ENCODE data around the gene ADRA2B.

The ADRA2B gene

DNA sequence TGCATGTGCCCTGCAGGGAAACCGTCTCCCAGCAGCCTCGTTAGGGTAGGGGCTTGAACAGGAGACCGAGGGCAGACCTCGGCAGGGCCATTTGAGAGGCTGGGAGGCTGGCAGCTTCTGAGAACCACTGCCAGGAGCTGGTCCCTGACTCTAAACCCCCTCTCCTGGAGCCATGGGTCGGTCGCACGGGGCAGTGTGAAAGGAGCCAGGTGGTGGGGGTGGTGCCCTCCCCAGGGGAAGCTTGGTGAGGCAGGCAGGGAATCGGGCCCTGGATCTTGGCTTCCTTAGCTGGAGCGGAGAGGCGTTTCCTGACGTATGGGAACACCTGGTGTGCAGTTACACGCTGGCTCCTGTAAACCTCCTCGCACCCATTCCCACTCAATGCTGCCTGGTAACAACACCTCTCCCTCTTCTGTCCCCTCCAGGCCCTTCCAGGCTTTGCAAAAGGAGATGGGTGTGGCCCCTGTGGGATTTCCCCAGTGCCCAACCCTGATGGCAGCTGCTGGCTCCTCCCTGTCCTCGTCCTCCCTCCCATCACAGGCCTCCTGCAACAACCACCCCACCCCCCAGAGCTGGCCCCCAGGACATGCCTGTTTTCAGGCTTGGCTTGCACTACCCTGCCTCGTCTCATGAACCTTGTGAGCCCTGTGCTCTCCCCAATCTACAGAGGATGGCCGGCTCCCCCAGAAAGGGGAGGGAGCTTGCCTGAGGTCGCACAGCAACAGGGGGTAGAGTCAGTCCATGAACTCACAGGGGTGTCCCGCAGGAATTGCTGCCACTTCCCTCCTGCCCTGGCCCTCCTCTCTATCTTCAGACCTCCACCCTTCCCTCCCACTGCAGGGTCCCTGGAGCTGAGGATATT lies 24.4 kb downstream of the ADRA2B start:
- TF ChIP-seq, protein P1, sequence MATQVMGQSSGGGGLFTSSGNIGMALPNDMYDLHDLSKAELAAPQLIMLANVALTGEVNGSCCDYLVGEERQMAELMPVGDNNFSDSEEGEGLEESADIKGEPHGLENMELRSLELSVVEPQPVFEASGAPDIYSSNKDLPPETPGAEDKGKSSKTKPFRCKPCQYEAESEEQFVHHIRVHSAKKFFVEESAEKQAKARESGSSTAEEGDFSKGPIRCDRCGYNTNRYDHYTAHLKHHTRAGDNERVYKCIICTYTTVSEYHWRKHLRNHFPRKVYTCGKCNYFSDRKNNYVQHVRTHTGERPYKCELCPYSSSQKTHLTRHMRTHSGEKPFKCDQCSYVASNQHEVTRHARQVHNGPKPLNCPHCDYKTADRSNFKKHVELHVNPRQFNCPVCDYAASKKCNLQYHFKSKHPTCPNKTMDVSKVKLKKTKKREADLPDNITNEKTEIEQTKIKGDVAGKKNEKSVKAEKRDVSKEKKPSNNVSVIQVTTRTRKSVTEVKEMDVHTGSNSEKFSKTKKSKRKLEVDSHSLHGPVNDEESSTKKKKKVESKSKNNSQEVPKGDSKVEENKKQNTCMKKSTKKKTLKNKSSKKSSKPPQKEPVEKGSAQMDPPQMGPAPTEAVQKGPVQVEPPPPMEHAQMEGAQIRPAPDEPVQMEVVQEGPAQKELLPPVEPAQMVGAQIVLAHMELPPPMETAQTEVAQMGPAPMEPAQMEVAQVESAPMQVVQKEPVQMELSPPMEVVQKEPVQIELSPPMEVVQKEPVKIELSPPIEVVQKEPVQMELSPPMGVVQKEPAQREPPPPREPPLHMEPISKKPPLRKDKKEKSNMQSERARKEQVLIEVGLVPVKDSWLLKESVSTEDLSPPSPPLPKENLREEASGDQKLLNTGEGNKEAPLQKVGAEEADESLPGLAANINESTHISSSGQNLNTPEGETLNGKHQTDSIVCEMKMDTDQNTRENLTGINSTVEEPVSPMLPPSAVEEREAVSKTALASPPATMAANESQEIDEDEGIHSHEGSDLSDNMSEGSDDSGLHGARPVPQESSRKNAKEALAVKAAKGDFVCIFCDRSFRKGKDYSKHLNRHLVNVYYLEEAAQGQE (IDR thresholded peaks at IDR 0.05; ENCODE audit: insufficient read depth in 1 of 2, low read depth in 2 of 2, low read length in 2 of 2): no peak
- TF ChIP-seq SIN3A (IDR thresholded peaks at IDR 0.05; ENCODE audit: borderline replicate concordance, insufficient read depth, low read length): no peak
- no peak for TF ChIP-seq FOXP2 (optimal IDR thresholded peaks at IDR 0.05; ENCODE audit: borderline replicate concordance, extremely low read depth, extremely low read length, insufficient read depth)
- no peak for TF ChIP-seq POLR2AphosphoS5 (IDR thresholded peaks at IDR 0.05; ENCODE audit: low read depth, low read length)
- TF ChIP-seq TAF1 (IDR thresholded peaks at IDR 0.05; ENCODE audit: borderline replicate concordance, insufficient read depth, low read length): no peak

DNA sequence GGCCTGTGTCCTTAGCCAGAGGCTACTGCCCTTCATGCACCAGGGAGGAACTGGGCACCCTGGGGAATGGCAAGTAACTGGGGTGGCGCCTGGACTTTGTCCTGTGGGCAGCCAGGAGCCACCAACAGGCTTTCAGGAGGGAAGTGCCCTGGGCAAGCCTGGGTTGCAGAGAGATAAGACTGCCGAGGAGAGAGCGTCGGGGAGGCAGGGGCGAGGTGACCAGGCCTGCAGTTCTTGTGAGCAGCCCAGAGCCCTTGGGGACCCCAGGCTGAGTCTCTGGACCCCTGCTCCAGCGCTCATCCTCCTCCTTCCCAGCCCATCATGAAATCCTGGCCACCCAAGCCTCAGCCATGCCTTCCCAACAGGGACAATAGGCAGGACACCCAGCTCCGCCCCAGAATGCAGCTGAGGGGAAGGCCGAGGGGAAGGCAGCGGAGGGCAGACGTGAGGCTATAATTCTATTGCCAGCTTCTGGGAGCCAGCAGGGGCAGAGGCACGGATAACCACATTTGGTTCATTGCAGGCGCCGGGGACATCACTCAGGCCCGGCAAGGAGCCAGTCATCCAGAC lies 25.1 kb downstream of the ADRA2B start:
- TF ChIP-seq TAF1 (IDR thresholded peaks at IDR 0.05; ENCODE audit: borderline replicate concordance, insufficient read depth, low read length): no peak
- no peak for TF ChIP-seq POLR2AphosphoS5 (IDR thresholded peaks at IDR 0.05; ENCODE audit: low read depth, low read length)
- TF ChIP-seq FOXP2 (optimal IDR thresholded peaks at IDR 0.05; ENCODE audit: borderline replicate concordance, extremely low read depth, extremely low read length, insufficient read depth): no peak
- TF ChIP-seq, protein P1 (IDR thresholded peaks at IDR 0.05; ENCODE audit: insufficient read depth in 1 of 2, low read depth in 2 of 2, low read length in 2 of 2): no peak
- no peak for TF ChIP-seq SIN3A (IDR thresholded peaks at IDR 0.05; ENCODE audit: borderline replicate concordance, insufficient read depth, low read length)

DNA sequence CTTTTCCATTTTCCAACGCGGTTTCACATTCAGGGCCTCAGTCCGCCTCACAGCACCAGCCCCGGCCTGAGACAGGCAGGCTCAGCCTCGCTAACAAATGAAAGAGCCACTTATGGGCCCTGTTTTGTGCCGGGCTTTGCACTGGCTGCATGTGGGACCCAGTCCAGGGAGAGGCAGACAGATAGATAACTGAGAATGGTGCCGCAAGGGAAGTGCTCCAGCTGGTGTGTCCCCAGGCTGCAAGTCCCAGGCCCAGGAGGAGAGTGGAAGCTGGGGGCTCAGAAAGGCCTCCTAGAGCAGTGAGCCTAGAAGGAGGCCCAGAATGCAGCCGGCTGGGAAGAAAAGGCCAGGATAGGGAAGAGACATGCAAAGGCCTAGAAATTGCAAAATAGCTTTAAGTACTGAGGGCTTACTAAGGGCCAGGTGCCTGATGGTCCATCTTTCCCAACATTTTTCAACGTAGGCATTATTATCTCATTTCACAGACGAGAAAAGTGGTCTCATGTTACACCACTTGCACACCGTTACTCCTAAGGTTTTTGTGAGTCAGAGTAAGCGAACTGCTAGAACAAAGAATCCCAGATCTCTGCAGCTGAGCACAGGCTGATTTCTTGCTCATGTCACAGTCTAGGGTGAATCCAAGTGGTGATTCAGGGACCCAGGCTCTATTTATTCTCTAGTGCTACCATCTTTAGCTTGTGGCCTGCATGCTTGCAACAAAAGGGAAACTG lies 26.0 kb downstream of the ADRA2B start:
- TF ChIP-seq FOXP2 (optimal IDR thresholded peaks at IDR 0.05; ENCODE audit: borderline replicate concordance, extremely low read depth, extremely low read length, insufficient read depth) (no peak), POLR2AphosphoS5 (IDR thresholded peaks at IDR 0.05; ENCODE audit: low read depth, low read length) (no peak), TAF1 (IDR thresholded peaks at IDR 0.05; ENCODE audit: borderline replicate concordance, insufficient read depth, low read length) (no peak), SIN3A (IDR thresholded peaks at IDR 0.05; ENCODE audit: borderline replicate concordance, insufficient read depth, low read length) (no peak)
- TF ChIP-seq, protein P1 (IDR thresholded peaks at IDR 0.05; ENCODE audit: insufficient read depth in 1 of 2, low read depth in 2 of 2, low read length in 2 of 2): no peak

DNA sequence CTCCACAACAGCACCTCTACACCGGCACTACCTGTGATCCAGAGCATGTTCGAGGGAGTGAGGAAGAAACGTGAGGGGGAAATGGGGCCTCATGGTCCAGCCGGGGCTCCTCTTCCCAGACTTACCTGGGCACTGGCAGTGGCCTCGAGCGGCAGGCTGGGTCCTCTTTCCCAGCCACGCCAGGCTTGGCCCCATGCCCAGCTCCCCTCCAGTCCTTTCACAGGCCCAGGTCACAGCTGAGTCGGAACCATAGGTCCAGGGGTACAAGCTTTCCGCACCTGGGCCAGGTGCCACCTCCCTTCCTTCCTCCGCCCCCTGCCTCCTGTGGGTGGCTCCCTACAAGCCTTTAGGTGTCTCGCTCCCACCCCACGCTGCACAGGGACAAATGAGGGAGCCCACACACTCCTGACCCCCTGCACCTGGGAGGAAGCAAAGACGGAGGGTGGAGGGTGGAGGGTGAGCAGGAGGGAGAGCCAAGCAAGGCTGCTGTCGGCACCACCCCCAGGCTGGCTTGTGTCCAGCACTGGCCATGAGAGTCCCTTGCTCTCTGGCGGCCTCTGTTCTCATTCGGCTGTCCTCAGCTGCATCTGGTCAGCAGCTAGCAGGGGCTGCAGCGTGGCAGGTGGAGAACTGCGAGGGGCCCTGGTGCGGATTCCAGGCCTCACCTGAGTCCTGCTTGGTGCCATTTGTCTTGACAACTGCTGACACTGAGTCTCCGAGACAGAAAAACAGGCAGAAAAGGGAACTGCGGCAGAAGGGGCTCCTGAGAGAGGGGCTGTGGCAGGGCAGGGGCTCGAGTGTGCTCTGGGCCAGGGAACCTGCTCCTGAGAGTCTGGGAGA lies 26.8 kb downstream of the ADRA2B start:
- TF ChIP-seq TAF1 (IDR thresholded peaks at IDR 0.05; ENCODE audit: borderline replicate concordance, insufficient read depth, low read length) (no peak), FOXP2 (optimal IDR thresholded peaks at IDR 0.05; ENCODE audit: borderline replicate concordance, extremely low read depth, extremely low read length, insufficient read depth) (no peak), SIN3A (IDR thresholded peaks at IDR 0.05; ENCODE audit: borderline replicate concordance, insufficient read depth, low read length) (no peak)
- TF ChIP-seq, protein P1 (IDR thresholded peaks at IDR 0.05; ENCODE audit: insufficient read depth in 1 of 2, low read depth in 2 of 2, low read length in 2 of 2): no peak

Measured in PFSK-1 (cell line).